ENCODE measurements around the gene KSR2.

GRCh38 chr12:117884161-117884560, 84.6 kb downstream of the KSR2 start:
- no peak for TF ChIP-seq CTCF (IDR thresholded peaks at IDR 0.05)
- no peak for TF ChIP-seq POLR2AphosphoS5 (IDR thresholded peaks at IDR 0.05)
- no peak for TF ChIP-seq POLR2A (IDR thresholded peaks at IDR 0.05)
